Ovary (tissue), 3 donors: Measurements from ENCODE around the gene IL20.

ENCODE experiments used
- EP300 ChIP-seq: sonication (generic); formaldehyde crosslinking; IDR thresholded peaks from one replicate; pipeline ENCODE4 v1.6.1; 2017; ENCODE audit warnings: antibody characterized with exemption
- POLR2A ChIP-seq: fragments of 450-650 bp; IDR thresholded peaks from one replicate; pipeline ENCODE4 v1.6.1; 2017; ENCODE audit warnings: antibody characterized with exemption, mild to moderate bottlenecking, moderate library complexity
- TF ChIP-seq, protein P1 (sequence below), 3 donors: fragments of 450-650 bp in 2 of 3; fragments of 200-600 bp in 1 of 3; IDR thresholded peaks; one replicate each; pipeline versions ENCODE4 v1.5.1 to v1.8.0; 2016 to 2022; ENCODE audit warnings: antibody characterized with exemption in 3 of 3, mild to moderate bottlenecking in 1 of 3
- donor health status: DM: no; HTN: no; CAD: no.

DNA sequence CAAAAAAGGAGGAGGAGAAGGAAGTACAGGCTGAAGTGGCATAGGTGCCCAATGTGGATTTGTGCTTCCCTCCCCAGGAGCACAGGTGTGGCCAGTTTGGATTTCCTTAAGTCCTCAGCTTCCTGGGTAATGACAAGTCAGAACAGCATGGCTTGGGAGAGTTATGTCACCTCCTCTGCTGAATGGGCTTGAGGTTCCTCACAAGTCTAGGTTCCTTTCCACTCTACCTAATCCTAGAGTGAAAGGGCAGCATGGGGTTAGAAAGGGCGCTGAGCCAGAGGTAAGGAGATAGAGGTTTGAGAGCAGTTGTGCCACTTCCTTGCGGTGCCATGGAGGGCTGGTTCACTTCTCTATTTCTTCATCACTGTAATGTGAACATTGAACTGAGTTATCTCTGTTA, 35.5 kb upstream of the IL20 start:
- TF ChIP-seq, protein P1, sequence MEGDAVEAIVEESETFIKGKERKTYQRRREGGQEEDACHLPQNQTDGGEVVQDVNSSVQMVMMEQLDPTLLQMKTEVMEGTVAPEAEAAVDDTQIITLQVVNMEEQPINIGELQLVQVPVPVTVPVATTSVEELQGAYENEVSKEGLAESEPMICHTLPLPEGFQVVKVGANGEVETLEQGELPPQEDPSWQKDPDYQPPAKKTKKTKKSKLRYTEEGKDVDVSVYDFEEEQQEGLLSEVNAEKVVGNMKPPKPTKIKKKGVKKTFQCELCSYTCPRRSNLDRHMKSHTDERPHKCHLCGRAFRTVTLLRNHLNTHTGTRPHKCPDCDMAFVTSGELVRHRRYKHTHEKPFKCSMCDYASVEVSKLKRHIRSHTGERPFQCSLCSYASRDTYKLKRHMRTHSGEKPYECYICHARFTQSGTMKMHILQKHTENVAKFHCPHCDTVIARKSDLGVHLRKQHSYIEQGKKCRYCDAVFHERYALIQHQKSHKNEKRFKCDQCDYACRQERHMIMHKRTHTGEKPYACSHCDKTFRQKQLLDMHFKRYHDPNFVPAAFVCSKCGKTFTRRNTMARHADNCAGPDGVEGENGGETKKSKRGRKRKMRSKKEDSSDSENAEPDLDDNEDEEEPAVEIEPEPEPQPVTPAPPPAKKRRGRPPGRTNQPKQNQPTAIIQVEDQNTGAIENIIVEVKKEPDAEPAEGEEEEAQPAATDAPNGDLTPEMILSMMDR (IDR thresholded peaks at IDR 0.05), result no peak
- TF ChIP-seq POLR2A (no peak), EP300 (no peak)
